Measurements from ENCODE around the gene ZNF528.

The ZNF528 gene

GRCh38 chr19:52397310-52398080 lies at the start of gene ZNF528:
Gene ZNF528, plus strand, starts transcription at chr19:52397849. Its CDS starts 4,165 bp downstream, at chr19:52402014.
- DNase-seq (ENCODE audit: low read depth in 2 of 3, low spot score in 1 of 3), result peak; percentile 92 to 93 (median 92)

DNA sequence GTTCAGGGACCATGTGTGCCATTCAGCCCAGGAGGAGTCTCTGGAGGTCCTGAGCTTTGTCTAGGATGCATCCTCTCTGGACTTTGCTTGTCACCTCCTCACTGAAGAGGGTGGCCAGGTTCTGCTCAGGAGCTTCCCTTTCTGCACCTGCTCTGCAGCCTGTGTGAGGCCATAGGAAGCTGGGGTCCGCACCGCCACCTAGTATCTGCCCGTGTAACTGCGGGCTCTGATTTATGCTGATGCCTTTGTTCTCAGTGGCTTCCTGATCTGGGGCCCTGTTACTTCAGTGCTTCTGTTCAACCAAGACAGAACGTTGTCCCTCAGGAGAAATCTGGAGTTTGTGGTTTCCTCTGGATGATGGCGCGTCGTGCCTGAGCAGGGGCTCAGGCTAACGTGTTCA lies 46.1 kb upstream of the ZNF528 start:
- DNase-seq (ENCODE audit: low read depth in 2 of 3, low spot score in 1 of 3), result no peak

- DNase-seq (ENCODE audit: low read depth in 2 of 3, low spot score in 1 of 3), result no peak
Observed at GRCh38 chr19:52366414-52366824, 31.2 kb upstream of the ZNF528 start.

DNA sequence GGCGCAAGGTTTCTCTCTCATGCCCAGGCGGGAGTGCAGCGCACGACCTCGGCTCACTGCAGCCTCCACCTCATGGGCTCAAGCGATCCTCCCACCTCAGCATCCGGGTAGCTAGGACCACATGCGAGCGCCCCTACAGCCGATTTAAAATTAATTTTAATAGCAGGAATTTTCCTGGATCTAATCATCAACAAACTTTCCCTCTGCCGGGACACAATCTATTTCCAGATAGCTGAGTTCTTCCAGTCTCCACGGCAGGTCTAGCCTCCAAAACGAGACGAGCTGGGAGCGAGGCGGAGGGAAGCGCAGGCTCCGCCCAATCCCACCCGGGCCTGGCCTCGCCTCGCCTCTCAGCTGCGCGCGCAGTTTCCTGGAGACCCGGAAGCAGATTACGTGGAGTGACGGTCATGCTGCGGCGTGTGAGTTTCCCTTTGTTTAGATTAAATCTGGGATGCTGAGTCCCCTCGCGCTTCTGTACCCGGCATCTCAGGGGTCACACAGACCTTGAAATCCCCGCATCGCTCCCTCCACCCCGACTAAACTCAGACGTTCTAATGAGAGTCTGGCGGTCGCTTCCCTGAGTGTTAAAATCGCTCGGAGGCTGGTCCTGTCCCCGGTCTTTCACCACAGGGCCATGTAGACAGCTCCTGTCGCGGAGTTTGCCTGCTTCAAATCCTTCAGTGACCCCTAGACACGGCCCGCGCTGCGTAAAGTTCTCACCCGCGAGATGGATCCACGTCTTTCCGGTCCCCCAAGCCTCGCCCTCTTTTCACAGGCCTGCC lies 27.9 kb upstream of the ZNF528 start, which contains the start of gene ZNF880:
ZNF880 (plus strand) TSS at position 365 of the 782 bp plus-strand sequence; CDS start at position 408, 43 bp downstream.
- peak; percentile 81 to 87 (median 82) for DNase-seq (ENCODE audit: low read depth in 2 of 3, low spot score in 1 of 3)

- DNase-seq (ENCODE audit: low read depth in 2 of 3, low spot score in 1 of 3), result no peak
Observed at GRCh38 chr19:52370341-52370710, 27.3 kb upstream of the ZNF528 start.

- no peak for DNase-seq (ENCODE audit: low read depth in 2 of 3, low spot score in 1 of 3)
Observed at GRCh38 chr19:52391135-52391534, 6.5 kb upstream of the ZNF528 start.

DNA sequence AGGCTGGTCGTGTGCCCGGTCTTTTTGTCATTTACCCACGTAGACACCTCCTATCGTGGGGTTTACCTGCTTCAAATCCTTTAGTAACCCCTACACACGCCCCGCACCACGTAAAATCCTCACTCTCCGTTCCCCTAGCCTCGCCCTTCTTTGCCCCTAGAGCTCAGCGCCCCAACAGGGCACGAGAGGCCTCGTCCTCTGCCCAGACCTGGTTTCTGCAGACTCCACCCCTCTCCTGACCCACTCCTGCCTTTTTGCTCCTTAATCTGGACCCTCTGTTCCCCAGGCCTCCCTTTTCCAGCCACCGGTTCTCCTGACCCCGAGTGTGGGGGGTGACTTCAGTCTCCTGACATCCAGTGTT lies 412 bp downstream of the ZNF528 start:
- DNase-seq (ENCODE audit: low read depth in 2 of 3, low spot score in 1 of 3), result no peak

- DNase-seq (ENCODE audit: low read depth in 2 of 3, low spot score in 1 of 3), result no peak
Observed at GRCh38 chr19:52410276-52410675, 12.6 kb downstream of the ZNF528 start.

GRCh38 chr19:52415711-52416110 lies 18.1 kb downstream of the ZNF528 start:
- DNase-seq (ENCODE audit: low read depth in 2 of 3, low spot score in 1 of 3), result no peak

GRCh38 chr19:52428937-52429336 lies 31.3 kb downstream of the ZNF528 start, which contains the start of gene ZNF534:
Gene ZNF534, plus strand, starts transcription at chr19:52429148. Its CDS starts 2,327 bp downstream, at chr19:52431475.
- DNase-seq (ENCODE audit: low read depth in 2 of 3, low spot score in 1 of 3), result no peak

DNA sequence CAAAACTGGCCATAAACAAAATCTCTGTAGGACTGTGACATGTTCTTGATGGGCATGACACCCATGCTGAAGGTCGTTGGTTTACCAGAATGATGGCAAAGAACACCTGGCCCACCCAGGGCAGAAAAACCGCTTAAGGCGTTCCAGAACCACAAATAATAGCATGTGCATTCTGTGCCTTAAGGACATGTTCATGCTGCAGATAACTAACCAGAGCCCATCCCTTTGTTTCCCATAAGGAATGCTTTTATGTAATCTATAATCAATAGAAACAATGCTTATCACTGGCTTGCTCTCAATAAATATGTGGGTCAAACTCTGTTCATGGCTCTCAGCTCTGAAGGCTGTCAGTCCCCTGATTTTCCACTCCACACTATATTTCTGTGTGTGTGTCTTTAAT lies 44.5 kb downstream of the ZNF528 start:
- DNase-seq (ENCODE audit: low read depth in 2 of 3, low spot score in 1 of 3), result no peak

DNA sequence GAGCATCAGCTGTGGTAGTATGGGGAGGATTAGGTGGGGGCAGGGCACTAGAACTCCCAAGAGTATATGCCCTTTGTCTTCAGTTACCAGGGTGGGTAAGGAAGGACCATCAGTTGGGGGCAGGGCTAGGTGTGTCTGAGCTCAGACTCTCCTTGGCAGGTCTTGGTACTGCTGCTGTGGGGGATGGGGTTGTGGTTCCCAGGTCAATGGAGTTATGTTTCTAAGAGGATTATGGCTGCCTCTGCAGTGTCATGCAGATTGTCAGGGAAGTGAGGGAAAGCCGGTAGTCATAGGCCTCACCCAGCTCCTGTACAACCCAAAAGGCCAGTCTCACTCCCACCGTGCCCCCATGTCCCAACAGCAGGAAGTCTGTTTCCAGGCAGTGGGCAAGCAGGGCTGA lies 46.9 kb downstream of the ZNF528 start:
- DNase-seq (ENCODE audit: low read depth in 2 of 3, low spot score in 1 of 3), result no peak

- no peak for DNase-seq (ENCODE audit: low read depth in 2 of 3, low spot score in 1 of 3)
Observed at GRCh38 chr19:52451241-52451640, 53.6 kb downstream of the ZNF528 start.

DNA sequence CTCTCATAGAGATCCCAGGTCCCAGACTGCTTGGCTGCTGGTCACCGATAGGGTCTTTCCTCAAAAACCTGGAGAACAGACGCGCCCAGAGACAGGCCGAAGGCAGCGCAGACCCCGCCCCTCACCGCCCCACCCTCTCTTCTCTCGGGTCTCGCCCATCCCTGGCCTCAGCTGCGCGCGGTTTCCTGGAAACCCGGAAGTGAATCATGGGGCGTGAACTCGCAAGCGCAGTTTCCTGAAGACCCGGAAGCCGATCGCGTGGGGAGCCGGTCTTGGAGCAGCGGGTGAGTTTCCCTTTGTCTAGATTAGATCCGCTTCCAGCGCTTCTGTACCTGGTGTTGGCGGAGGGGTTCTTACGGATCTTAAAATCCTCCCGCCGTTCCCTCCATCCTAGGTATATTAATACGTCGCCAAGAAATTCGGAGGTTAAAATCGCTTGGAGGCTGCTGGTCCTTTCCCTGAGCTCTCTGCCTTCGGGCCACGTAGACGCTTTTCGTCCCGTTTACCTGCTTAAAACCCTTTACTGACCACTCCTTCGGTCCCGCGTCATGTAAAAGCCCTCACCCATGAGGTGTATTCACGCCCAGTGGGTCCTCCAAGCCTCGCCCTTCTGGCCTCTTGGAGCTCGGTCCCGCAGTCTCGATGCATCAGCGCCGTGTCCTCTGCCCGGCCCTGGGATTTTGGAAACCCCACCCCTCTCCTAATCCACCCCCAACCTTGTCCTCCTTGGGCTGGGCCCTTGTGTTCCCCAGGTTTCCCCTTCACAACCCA lies 55.9 kb downstream of the ZNF528 start, which contains the start of gene ZNF578:
ZNF578 (plus strand) TSS at position 230 of the 771 bp plus-strand sequence. CDS start 48,293 bp downstream, outside the sequence.
- DNase-seq (ENCODE audit: low read depth in 2 of 3, low spot score in 1 of 3), result peak; percentile 45 to 57 (median 48)

DNA sequence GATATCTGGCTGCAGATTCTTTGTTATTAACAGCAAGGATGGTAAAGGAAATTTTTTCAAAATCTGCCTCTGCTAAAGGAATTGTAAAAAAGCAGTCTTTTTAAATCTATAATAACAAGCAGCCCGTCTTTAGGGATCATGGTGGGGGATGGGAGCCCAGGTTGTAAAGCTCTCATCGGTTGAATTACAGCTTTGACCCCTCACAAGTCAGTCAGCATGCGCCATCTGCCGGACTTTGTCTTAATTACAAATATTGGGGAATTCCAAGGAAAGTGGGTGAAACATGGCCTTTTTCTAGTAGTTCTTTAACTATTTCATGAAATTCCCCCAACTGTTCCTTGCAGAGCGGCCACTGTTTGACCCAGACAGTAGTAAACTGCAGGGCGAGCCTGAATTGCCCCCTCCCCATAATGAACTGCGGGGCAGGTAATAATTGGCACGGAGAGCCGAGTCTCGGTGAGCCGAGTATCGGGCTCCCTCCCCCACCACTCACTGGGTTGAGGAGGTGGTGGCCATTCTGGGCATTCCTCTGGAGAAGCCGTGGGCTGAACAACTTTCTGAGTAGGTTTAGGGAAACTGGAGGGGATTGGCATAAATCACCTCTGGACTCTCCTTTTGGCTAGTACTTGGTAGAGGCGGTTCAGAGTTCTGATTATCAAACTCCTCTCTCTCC lies 67.3 kb downstream of the ZNF528 start:
- no peak for DNase-seq (ENCODE audit: low read depth in 2 of 3, low spot score in 1 of 3)

All from stimulated activated CD4-positive, alpha-beta T cell treated with anti-CD3 and anti-CD28 coated beads, Interleukin-12 subunit alpha, Interleukin-12 subunit beta, amount 100 ng/mL, for 48 hours (primary cell).